GM19467 (cell line): ENCODE results near the gene GALNT4.
A peak's percentile ranks its signal among the peaks of the same experiment; 100 is the strongest.

ENCODE experiments used
- ATAC-seq: cut with Tn5 transposase; IDR thresholded peaks from one replicate; pipeline ENCODE4 v1.9.1; 2021; ENCODE audit warnings: mild to moderate bottlenecking, moderate library complexity; ENCODE audit not compliant: unreplicated experiment

Gene GALNT4

GRCh38 chr12:89537389-89537788, 12.8 kb upstream of the GALNT4 start:
- no peak for ATAC-seq

GRCh38 chr12:89529738-89530137, 5.1 kb upstream of the GALNT4 start:
- no peak for ATAC-seq

GRCh38 chr12:89528434-89528833, 3.8 kb upstream of the GALNT4 start:
- ATAC-seq, result no peak

- peak; percentile 59 for ATAC-seq
These were observed 1.5 kb upstream of the GALNT4 start, which contains the start of gene POC1B for GRCh38 chr12:89525824-89526770. POC1B (minus strand) TSS chr12:89526047; CDS start chr12:89525895, 152 bp downstream.

GRCh38 chr12:89525305-89525823, 768 bp upstream of the GALNT4 start:
- ATAC-seq, result peak; percentile 29

GRCh38 chr12:89523843-89524540, 604 bp downstream of the GALNT4 start:
- ATAC-seq, result no peak

- ATAC-seq, result no peak
These were observed 1.2 kb downstream of the GALNT4 start for GRCh38 chr12:89523393-89523792.

- no peak for ATAC-seq
These were observed 3.0 kb downstream of the GALNT4 start for GRCh38 chr12:89521364-89522223.

GRCh38 chr12:89517720-89518119, 6.9 kb downstream of the GALNT4 start:
- ATAC-seq, result no peak

GRCh38 chr12:89516633-89517032, 8.0 kb downstream of the GALNT4 start:
- no peak for ATAC-seq

- ATAC-seq, result peak; percentile 58
These were observed 9.8 kb downstream of the GALNT4 start for GRCh38 chr12:89514751-89515150.

- no peak for ATAC-seq
These were observed 11.1 kb downstream of the GALNT4 start for GRCh38 chr12:89513544-89513943.

GRCh38 chr12:89507015-89507824, 17.4 kb downstream of the GALNT4 start:
- no peak for ATAC-seq

GRCh38 chr12:89506050-89506449, 18.5 kb downstream of the GALNT4 start:
- no peak for ATAC-seq

- ATAC-seq, result no peak
These were observed 19.8 kb downstream of the GALNT4 start for GRCh38 chr12:89504560-89505346.

- ATAC-seq, result no peak
These were observed 22.8 kb downstream of the GALNT4 start for GRCh38 chr12:89501793-89502192.

- no peak for ATAC-seq
These were observed 24.7 kb downstream of the GALNT4 start for GRCh38 chr12:89499857-89500256.

GRCh38 chr12:89497467-89497866, 27.1 kb downstream of the GALNT4 start:
- ATAC-seq, result no peak

GRCh38 chr12:89497005-89497404, 27.6 kb downstream of the GALNT4 start:
- no peak for ATAC-seq
